Glutamatergic neuron (in vitro differentiated cells): ENCODE measurements around the gene AGBL4. TPM values are rescaled to one million over a fixed set of nuclear protein-coding genes. Genes with fewer than 3 reads are reported as not detected.

ENCODE experiments used
- DNase-seq: peaks from one replicate; pipeline ENCODE4 v3.0.0; 2022
- H3K27ac Mint-ChIP-seq: one replicate; pipeline ENCODE4 v1.8.0; 2020; ENCODE audit warnings: mild to moderate bottlenecking, mixed read lengths, inconsistent platforms; ENCODE audit not compliant: unreplicated experiment
- H3K27me3 Mint-ChIP-seq: one replicate; pipeline ENCODE4 v1.8.0; 2020; ENCODE audit warnings: mild to moderate bottlenecking, moderate library complexity, mixed read lengths, inconsistent platforms; ENCODE audit not compliant: unreplicated experiment
- H3K36me3 Mint-ChIP-seq: one replicate; pipeline ENCODE4 v1.8.0; 2020; ENCODE audit warnings: mild to moderate bottlenecking, mixed read lengths, inconsistent platforms; ENCODE audit not compliant: unreplicated experiment
- H3K4me1 Mint-ChIP-seq: one replicate; pipeline ENCODE4 v1.8.0; 2020; ENCODE audit warnings: mild to moderate bottlenecking, low read depth, mixed read lengths, inconsistent platforms; ENCODE audit not compliant: unreplicated experiment
- H3K4me3 Mint-ChIP-seq: one replicate; pipeline ENCODE4 v1.8.0; 2020; ENCODE audit warnings: mild to moderate bottlenecking, mixed read lengths, inconsistent platforms; ENCODE audit not compliant: unreplicated experiment
- H3K9me3 Mint-ChIP-seq: one replicate; pipeline ENCODE4 v1.8.0; 2020; ENCODE audit warnings: mild to moderate bottlenecking, moderate library complexity, mixed read lengths, inconsistent platforms; ENCODE audit not compliant: unreplicated experiment
- CTCF ChIP-seq: fragments of 200-600 bp; sonication (generic); IDR thresholded peaks from one replicate; pipeline ENCODE4 v1.5.0; 2021; ENCODE audit not compliant: partially characterized antibody, unreplicated experiment
- total RNA-seq: library from RNA; stranded (reverse); fragmentation: NEBNext Ultra II Directional; extraction: Animal tissue kit (Norgen Biotek cat#: 25700); gene quantifications from one replicate; pipeline ENCODE4 v1.2.1, GENCODE V29; 2021; ENCODE audit not compliant: unreplicated experiment

AGBL4 gene
- total RNA-seq, 1 donor from 2014 or later = 3.5 TPM

DNA sequence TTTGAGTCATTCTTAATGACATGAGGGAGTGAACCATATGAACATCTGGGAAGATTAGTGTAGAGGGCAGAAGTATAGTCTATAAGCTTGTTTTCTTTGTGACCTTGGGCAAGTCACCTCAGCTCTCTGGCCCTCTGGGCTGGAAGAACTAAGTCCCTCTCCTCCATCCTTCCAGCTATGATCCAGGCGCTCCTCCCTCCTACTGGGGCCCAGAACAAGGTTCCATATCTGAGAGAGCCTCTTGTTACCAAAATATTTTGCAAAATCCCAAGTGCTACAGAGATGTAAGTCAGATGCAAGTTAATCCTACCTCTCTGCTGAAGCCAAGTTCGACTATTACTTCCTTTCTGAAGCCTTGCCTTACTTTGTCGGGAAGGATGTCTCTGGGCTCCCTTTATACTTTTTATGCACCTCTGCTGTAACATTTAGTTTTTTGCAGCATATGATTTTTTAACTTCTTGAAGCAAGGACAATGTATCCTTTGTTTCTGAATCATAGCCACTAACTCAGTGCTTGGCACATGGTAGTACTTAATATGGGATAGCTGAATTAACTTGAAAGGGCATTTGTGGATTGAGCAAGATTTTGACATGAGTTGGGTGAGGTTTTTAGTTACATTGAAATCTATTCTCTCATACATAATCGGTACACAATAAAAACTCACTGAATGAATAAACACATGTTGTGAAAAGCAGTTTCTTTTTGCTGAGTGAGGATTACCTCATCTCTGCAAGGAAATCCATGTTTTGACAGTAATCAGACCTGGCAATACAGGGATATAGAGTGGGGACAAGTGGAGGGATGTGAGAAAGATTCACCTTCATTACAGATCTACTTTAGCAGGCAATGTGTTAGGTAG is 1192.4 kb downstream of the AGBL4 start:
- H3K27ac Mint-ChIP-seq = no peak overlapping the region
- H3K36me3 Mint-ChIP-seq = no peaks in the 10 kb centered on the region
- H3K9me3 Mint-ChIP-seq = no peaks in the 10 kb centered on the region
- TF ChIP-seq CTCF = no peak
- H3K4me1 Mint-ChIP-seq = no peaks in the 10 kb centered on the region
- no peak overlapping the region for H3K4me3 Mint-ChIP-seq
- no peak for DNase-seq
- H3K27me3 Mint-ChIP-seq = peaks cover 2% of the 10 kb centered on the region

- DNase-seq = no peak
- no peaks in the 10 kb centered on the region for H3K36me3 Mint-ChIP-seq
- H3K27me3 Mint-ChIP-seq = peaks cover 2% of the 10 kb centered on the region
- no peak for TF ChIP-seq CTCF
- no peaks in the 10 kb centered on the region for H3K4me1 Mint-ChIP-seq
- no peaks in the 10 kb centered on the region for H3K9me3 Mint-ChIP-seq
- no peak overlapping the region for H3K27ac Mint-ChIP-seq
- H3K4me3 Mint-ChIP-seq = no peak overlapping the region
Measured at GRCh38 chr1:48830715-48831114, 1193.0 kb downstream of the AGBL4 start.

DNA sequence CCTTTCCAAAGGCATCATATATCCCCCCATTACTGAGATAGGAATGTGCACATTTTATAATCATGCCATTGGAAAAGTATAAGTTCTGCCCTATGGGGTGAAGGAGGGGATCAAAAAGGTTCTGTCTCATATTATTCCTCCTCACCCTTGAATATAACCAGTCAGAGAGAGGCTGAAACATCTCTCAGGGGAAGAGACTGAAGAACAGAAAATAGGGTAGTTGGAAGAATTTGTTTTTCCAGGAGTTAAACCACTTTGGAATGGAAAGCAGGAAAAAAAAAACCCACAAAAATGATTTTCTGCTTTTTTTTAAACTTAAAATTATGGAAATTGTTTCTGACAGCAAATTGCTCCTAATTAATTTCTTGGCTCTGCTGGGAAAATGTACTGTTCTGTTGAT is 1194.3 kb downstream of the AGBL4 start:
- no peak for DNase-seq
- no peak for TF ChIP-seq CTCF
- Mint-ChIP-seq H3K4me3 (no peak overlapping the region), H3K36me3 (no peaks in the 10 kb centered on the region), H3K27ac (no peak overlapping the region), H3K9me3 (no peaks in the 10 kb centered on the region), H3K27me3 (peaks cover 2% of the 10 kb centered on the region), H3K4me1 (no peaks in the 10 kb centered on the region)

- TF ChIP-seq CTCF = no peak
- Mint-ChIP-seq H3K4me3 (no peak overlapping the region), H3K36me3 (no peaks in the 10 kb centered on the region), H3K27me3 (peaks cover 3% of the 10 kb centered on the region), H3K27ac (no peak overlapping the region), H3K9me3 (no peaks in the 10 kb centered on the region), H3K4me1 (no peaks in the 10 kb centered on the region)
- no peak for DNase-seq
Measured at GRCh38 chr1:48823168-48823567, 1200.6 kb downstream of the AGBL4 start.

GRCh38 chr1:48820491-48820890 is 1203.3 kb downstream of the AGBL4 start:
- peaks cover 1% of the 10 kb centered on the region for H3K27me3 Mint-ChIP-seq
- no peak overlapping the region for H3K4me3 Mint-ChIP-seq
- no peaks in the 10 kb centered on the region for H3K4me1 Mint-ChIP-seq
- no peaks in the 10 kb centered on the region for H3K36me3 Mint-ChIP-seq
- no peaks in the 10 kb centered on the region for H3K9me3 Mint-ChIP-seq
- no peak for TF ChIP-seq CTCF
- no peak for DNase-seq
- H3K27ac Mint-ChIP-seq = no peak overlapping the region
